ENCODE measurements around the gene HECA.

Gene HECA

DNA sequence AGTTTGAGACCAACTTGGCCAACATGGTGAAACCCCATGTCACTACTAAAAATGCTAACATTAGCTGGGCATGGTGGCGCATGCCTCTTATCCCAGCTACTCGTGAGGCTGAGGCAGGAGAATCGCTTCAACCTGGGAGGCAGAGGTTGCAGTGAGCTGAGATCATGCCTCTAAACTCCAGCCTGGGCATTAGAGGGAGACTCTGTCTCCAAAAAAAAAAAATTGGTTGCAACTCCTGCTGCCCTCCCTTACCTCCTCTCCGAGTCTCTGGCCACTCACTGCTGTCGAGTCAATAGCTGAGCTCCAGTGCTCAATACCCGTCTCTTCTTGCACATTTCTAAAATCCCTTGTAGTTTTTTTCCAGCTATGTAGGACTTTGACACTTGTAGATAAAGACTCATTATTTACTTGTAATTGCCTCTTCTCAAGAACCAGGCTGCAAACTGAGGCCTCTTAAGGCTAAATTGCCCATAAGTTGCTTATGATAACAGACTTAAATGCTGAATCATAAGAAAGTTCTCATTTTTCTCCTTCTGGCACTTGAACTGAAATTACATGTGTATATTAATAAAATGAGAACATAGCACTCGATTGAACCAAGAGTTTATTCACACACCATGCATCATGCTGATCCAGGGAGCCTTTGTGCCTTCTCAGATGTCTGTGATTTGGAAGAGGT is 13.8 kb downstream of the HECA start:
- Histone ChIP-seq H3K4me2 (ENCODE audit: low read depth, low read length) (no peak overlapping the region), H4K20me1 (ENCODE audit: insufficient read depth, low read length) (no peaks in the 10 kb centered on the region), H3K9me3 (replicated peaks; ENCODE audit: insufficient read depth, low read length) (no peaks in the 10 kb centered on the region), H2AFZ (ENCODE audit: low read length) (no peak overlapping the region), H3K4me1 (ENCODE audit: low read length) (no peaks in the 10 kb centered on the region), H3K4me3 (ENCODE audit: low read length) (no peak overlapping the region), H3K36me3 (replicated peaks; ENCODE audit: insufficient read depth, low read length) (no peaks in the 10 kb centered on the region), H3K27me3 (replicated peaks; ENCODE audit: insufficient read depth, low read length) (no peaks in the 10 kb centered on the region), H3K79me2 (ENCODE audit: low read length) (peaks cover 97% of the 10 kb centered on the region), H3F3A (ENCODE audit: insufficient read depth, low read length) (no peaks in the 10 kb centered on the region), H3K9me2 (replicated peaks; ENCODE audit: insufficient read depth, low read length) (no peaks in the 10 kb centered on the region), H3K9ac (ENCODE audit: low read length) (no peak overlapping the region), H3K27ac (ENCODE audit: low read length) (no peak overlapping the region)
- no peak for TF ChIP-seq CTCF (IDR thresholded peaks at IDR 0.05; ENCODE audit: low read length)
- TF ChIP-seq EZH2 (optimal IDR thresholded peaks at IDR 0.05; ENCODE audit: low read depth, low read length), result no peak
- no peak for TF ChIP-seq EZH2phosphoT487 (IDR thresholded peaks at IDR 0.05; ENCODE audit: low read length)
- no peak for DNase-seq

GRCh38 chr6:139149383-139149782 is 14.5 kb downstream of the HECA start:
- H3K79me2 ChIP-seq (ENCODE audit: low read length), result peaks cover 97% of the 10 kb centered on the region
- H4K20me1 ChIP-seq (ENCODE audit: insufficient read depth, low read length), result no peaks in the 10 kb centered on the region
- TF ChIP-seq CTCF (IDR thresholded peaks at IDR 0.05; ENCODE audit: low read length), result no peak
- TF ChIP-seq EZH2 (optimal IDR thresholded peaks at IDR 0.05; ENCODE audit: low read depth, low read length), result no peak
- TF ChIP-seq EZH2phosphoT487 (IDR thresholded peaks at IDR 0.05; ENCODE audit: low read length), result no peak
- H3F3A ChIP-seq (ENCODE audit: insufficient read depth, low read length), result no peaks in the 10 kb centered on the region
- H2AFZ ChIP-seq (ENCODE audit: low read length), result no peak overlapping the region
- H3K9ac ChIP-seq (ENCODE audit: low read length), result no peak overlapping the region
- no peaks in the 10 kb centered on the region for H3K4me1 ChIP-seq (ENCODE audit: low read length)
- H3K36me3 ChIP-seq (replicated peaks; ENCODE audit: insufficient read depth, low read length), result no peaks in the 10 kb centered on the region
- no peak overlapping the region for H3K4me2 ChIP-seq (ENCODE audit: low read depth, low read length)
- no peaks in the 10 kb centered on the region for H3K9me2 ChIP-seq (replicated peaks; ENCODE audit: insufficient read depth, low read length)
- no peaks in the 10 kb centered on the region for H3K9me3 ChIP-seq (replicated peaks; ENCODE audit: insufficient read depth, low read length)
- H3K27ac ChIP-seq (ENCODE audit: low read length), result no peak overlapping the region
- no peaks in the 10 kb centered on the region for H3K27me3 ChIP-seq (replicated peaks; ENCODE audit: insufficient read depth, low read length)
- no peak for DNase-seq
- no peak overlapping the region for H3K4me3 ChIP-seq (ENCODE audit: low read length)

GRCh38 chr6:139150920-139151319 is 16.0 kb downstream of the HECA start:
- no peak overlapping the region for H3K9ac ChIP-seq (ENCODE audit: low read length)
- no peaks in the 10 kb centered on the region for H3K27me3 ChIP-seq (replicated peaks; ENCODE audit: insufficient read depth, low read length)
- no peaks in the 10 kb centered on the region for H3K4me1 ChIP-seq (ENCODE audit: low read length)
- H3K4me2 ChIP-seq (ENCODE audit: low read depth, low read length), result no peak overlapping the region
- no peak overlapping the region for H2AFZ ChIP-seq (ENCODE audit: low read length)
- no peaks in the 10 kb centered on the region for H3K36me3 ChIP-seq (replicated peaks; ENCODE audit: insufficient read depth, low read length)
- no peaks in the 10 kb centered on the region; the same call in 1 of the 2 replicates for H4K20me1 ChIP-seq (ENCODE audit: insufficient read depth, low read length)
- no peak for DNase-seq
- H3K9me3 ChIP-seq (replicated peaks; ENCODE audit: insufficient read depth, low read length), result no peaks in the 10 kb centered on the region
- H3K9me2 ChIP-seq (replicated peaks; ENCODE audit: insufficient read depth, low read length), result no peaks in the 10 kb centered on the region
- H3F3A ChIP-seq (ENCODE audit: insufficient read depth, low read length), result no peaks in the 10 kb centered on the region
- peaks cover 94% of the 10 kb centered on the region for H3K79me2 ChIP-seq (ENCODE audit: low read length)
- H3K27ac ChIP-seq (ENCODE audit: low read length), result no peak overlapping the region
- TF ChIP-seq EZH2phosphoT487 (IDR thresholded peaks at IDR 0.05; ENCODE audit: low read length), result no peak
- TF ChIP-seq CTCF (IDR thresholded peaks at IDR 0.05; ENCODE audit: low read length), result no peak
- TF ChIP-seq EZH2 (optimal IDR thresholded peaks at IDR 0.05; ENCODE audit: low read depth, low read length), result no peak
- H3K4me3 ChIP-seq (ENCODE audit: low read length), result no peak overlapping the region

All from MM.1S (cell line).